ENCODE measurements around the gene HPS5. TPM values are rescaled to one million over a fixed set of nuclear protein-coding genes. Genes with fewer than 3 reads are reported as not detected.

HPS5 gene
- total and polyA plus RNA-seq, 8 donors, result 19.4 to 25.3 (median 22.8) TPM

DNA sequence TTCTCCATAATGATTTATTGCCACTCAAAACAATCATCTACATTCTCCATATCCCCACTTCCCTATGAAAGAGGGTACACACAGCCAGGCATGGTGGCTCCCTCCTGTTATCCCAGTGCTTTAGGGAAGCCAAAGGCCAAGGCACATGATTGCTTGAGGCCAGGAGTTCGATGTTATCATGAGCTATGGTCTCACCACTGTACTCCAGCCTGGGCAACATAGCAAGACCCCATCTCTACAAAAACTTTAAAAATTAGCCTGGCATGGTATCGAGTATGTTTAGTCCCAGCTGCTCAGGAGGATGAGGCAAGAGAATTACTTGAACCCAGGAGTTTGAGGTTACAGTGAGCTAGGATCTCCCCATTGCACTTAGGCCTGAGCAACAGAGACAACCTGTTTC lies 6.0 kb downstream of the HPS5 start:
- intact Hi-C loops (cut with DNase I), result no loop called here

DNA sequence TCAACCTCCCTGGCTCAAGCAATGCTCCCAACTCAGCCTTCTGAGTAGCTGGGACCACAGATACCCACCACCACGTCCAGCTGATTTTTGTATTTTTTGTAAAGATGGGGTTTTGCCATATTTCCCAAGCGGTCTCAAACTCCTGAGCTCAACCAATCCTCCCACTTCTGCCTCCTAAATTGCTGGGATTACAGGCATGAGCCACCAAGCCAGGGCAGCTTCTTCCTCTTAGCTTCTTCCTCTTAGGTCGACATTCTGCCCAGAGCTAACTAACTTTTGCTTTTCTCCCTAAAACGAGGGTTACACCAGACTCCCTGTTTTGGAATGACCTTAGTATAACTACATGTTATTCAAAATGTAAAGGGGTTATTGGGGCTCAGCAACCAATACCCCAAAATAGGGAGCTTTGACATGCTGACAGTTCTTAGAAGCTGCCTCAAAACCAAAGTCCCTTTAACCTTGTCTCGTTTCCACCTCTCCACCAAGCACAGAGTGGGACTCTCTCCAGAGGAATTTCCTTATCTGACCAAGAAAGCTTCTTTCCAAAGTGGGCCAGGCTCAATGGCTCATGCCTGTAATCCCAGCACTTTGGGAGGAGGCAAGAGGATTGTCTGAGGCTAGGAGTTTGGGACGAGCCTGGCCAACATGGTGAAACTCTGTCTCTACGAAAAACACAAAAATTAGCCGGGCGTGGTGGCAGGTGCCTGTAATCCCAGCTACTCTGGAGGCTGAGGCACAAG lies 7.0 kb downstream of the HPS5 start:
- peaks cover 0 to 17% of the 10 kb centered on the region in 2 donors for H3K36me3 ChIP-seq
- intact Hi-C loops (cut with DNase I), result no loop called here
- no peak overlapping the region for H3K4me3 ChIP-seq
- H3K27ac ChIP-seq, result peak overlapping the region in 1 of 2 donors; percentile 43
- no peaks in the 10 kb centered on the region for H3K27me3 ChIP-seq
- TF ChIP-seq, protein P1, sequence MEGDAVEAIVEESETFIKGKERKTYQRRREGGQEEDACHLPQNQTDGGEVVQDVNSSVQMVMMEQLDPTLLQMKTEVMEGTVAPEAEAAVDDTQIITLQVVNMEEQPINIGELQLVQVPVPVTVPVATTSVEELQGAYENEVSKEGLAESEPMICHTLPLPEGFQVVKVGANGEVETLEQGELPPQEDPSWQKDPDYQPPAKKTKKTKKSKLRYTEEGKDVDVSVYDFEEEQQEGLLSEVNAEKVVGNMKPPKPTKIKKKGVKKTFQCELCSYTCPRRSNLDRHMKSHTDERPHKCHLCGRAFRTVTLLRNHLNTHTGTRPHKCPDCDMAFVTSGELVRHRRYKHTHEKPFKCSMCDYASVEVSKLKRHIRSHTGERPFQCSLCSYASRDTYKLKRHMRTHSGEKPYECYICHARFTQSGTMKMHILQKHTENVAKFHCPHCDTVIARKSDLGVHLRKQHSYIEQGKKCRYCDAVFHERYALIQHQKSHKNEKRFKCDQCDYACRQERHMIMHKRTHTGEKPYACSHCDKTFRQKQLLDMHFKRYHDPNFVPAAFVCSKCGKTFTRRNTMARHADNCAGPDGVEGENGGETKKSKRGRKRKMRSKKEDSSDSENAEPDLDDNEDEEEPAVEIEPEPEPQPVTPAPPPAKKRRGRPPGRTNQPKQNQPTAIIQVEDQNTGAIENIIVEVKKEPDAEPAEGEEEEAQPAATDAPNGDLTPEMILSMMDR (IDR thresholded peaks at IDR 0.05), result no peak
- no peak for ATAC-seq
- H3K9me3 ChIP-seq, result no peaks in the 10 kb centered on the region
- DNase-seq, result no peak
- peaks cover 4 to 52% of the 10 kb centered on the region in 2 donors for H3K4me1 ChIP-seq

More for the DNA sequence above, 6.0 kb downstream of the HPS5 start:
- Histone ChIP-seq H3K27ac (no peak overlapping the region), H3K36me3 (peaks cover 0 to 7% of the 10 kb centered on the region in 2 donors), H3K4me3 (no peak overlapping the region), H3K27me3 (no peaks in the 10 kb centered on the region), H3K4me1 (peaks cover 11 to 62% of the 10 kb centered on the region in 2 donors), H3K9me3 (no peaks in the 10 kb centered on the region)
- TF ChIP-seq, protein P1 (IDR thresholded peaks at IDR 0.05), result no peak
- DNase-seq, result no peak
- ATAC-seq, result no peak

DNA sequence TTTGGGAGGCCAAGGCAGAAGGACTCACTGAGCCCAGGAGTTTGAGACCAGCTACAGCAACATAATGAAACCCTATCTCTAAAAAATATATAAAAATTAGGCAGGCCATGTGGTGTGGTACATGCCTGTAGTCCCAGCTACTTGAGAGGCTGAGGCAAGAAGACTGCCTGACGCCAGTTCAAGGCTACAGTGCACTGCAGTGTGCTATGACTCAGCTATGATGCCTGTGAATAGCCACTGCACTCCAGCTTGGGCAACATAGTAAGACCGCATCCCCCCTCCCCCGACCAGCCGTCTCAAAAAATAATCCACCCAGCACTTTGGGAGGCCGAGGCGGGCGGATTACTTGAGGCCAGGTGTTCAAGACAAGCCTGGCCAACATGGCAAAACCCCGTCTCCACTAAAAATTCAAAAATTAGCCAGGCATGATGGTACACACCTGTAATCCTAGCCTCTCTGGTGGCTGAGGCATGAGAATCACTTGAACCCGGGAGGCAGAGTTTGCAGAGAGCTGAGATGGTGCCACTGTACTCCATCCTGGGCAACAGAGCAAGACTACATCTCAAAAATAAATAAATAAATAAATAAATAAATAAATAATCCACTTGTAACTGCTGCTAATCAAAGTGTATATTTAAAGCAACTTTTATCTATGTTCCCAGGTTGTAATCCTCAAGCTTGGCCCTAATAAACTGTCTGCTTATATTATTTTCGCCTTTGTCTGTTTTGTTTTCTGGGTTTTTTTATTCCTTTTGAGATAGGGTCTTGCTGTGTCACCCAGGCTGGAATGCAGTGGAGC lies 7.8 kb downstream of the HPS5 start:
- TF ChIP-seq, protein P1 (IDR thresholded peaks at IDR 0.05), result no peak
- no peak overlapping the region for H3K4me3 ChIP-seq
- peaks cover 0 to 44% of the 10 kb centered on the region in 2 donors for H3K4me1 ChIP-seq
- intact Hi-C loops (cut with DNase I), result no loop called here
- H3K27ac ChIP-seq, result peak overlapping the region in 1 of 2 donors; percentile 43
- no peaks in the 10 kb centered on the region for H3K27me3 ChIP-seq
- H3K36me3 ChIP-seq, result peaks cover 0 to 25% of the 10 kb centered on the region in 2 donors
- DNase-seq (peak in 1 of 4 donors; percentile 53), ATAC-seq (peak; percentile 50)
- H3K9me3 ChIP-seq, result no peaks in the 10 kb centered on the region

DNA sequence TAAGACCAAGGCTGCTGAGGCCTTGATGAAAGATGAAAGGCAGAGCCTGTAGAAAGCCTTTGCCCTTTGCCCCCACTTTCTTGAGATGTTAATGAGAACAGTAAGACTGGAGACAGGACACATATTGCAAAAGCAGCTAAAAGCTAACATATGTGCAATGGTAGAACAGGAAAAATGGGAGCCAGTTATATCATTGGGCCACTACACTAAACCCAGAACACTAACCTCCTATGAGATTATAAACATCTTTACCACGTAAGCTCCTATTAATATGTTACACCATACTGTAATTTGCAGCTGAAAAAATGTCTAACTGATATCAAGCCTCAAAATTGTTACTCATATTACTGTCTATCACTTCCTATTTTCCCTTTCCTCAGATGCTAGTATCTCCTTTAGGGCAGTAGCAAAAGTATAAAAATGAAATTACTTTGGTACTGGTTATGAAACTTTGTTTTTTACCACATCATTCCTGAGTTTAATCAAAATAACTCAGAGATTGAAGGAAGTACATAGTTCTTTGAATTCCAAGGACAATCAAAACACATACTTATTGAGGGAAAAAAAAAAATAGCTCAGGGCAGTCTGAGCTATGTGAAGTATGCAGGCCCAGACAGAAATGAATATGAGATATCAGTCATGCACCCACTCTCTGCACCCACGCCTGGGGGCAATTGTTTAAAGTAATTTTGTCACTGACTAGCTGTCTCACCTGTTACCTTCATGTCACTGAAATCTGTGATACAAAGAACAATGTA lies 9.1 kb downstream of the HPS5 start:
- TF ChIP-seq, protein P1 (IDR thresholded peaks at IDR 0.05), result no peak
- intact Hi-C loops (cut with DNase I), result no loop called here
- peak overlapping the region; percentile 39 to 43 for H3K27ac ChIP-seq
- H3K4me1 ChIP-seq, result peaks cover 0 to 36% of the 10 kb centered on the region in 2 donors
- H3K27me3 ChIP-seq, result no peaks in the 10 kb centered on the region
- peak; percentile 83 for ATAC-seq
- no peak for DNase-seq
- no peaks in the 10 kb centered on the region for H3K9me3 ChIP-seq
- H3K4me3 ChIP-seq, result no peak overlapping the region
- H3K36me3 ChIP-seq, result peaks cover 0 to 38% of the 10 kb centered on the region in 2 donors
